ENCODE measurements around the gene SHC2.
"Not testable (repeated sequence)": the region's sequence is repeated elsewhere in the genome, so short reads cannot be mapped to it uniquely, and the experiment has no call there.

SHC2 gene

DNA sequence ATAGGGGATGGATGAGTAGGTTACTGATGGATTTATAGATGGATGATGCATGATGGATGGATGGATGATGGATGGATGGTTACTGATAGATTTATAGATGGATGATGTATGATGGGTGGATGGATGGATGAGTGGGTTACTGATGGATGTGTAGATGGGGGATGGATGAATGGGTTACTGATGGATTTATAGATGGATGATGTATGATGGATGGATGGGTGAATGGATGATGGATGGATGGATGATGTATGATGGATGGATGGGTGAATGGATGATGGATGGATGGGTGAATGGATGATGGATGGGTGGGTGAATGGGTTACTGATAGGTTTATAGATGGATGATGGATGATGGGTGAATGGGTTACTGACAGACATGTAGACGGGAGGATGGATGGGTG, 45.5 kb downstream of the SHC2 start:
- TF ChIP-seq, protein P1, sequence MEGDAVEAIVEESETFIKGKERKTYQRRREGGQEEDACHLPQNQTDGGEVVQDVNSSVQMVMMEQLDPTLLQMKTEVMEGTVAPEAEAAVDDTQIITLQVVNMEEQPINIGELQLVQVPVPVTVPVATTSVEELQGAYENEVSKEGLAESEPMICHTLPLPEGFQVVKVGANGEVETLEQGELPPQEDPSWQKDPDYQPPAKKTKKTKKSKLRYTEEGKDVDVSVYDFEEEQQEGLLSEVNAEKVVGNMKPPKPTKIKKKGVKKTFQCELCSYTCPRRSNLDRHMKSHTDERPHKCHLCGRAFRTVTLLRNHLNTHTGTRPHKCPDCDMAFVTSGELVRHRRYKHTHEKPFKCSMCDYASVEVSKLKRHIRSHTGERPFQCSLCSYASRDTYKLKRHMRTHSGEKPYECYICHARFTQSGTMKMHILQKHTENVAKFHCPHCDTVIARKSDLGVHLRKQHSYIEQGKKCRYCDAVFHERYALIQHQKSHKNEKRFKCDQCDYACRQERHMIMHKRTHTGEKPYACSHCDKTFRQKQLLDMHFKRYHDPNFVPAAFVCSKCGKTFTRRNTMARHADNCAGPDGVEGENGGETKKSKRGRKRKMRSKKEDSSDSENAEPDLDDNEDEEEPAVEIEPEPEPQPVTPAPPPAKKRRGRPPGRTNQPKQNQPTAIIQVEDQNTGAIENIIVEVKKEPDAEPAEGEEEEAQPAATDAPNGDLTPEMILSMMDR (IDR thresholded peaks at IDR 0.05; ENCODE audit: borderline replicate concordance, insufficient read depth, low read depth, low read length): no peak
- no peak overlapping the region for H3K4me3 ChIP-seq (ENCODE audit: low read depth, low read length)

DNA sequence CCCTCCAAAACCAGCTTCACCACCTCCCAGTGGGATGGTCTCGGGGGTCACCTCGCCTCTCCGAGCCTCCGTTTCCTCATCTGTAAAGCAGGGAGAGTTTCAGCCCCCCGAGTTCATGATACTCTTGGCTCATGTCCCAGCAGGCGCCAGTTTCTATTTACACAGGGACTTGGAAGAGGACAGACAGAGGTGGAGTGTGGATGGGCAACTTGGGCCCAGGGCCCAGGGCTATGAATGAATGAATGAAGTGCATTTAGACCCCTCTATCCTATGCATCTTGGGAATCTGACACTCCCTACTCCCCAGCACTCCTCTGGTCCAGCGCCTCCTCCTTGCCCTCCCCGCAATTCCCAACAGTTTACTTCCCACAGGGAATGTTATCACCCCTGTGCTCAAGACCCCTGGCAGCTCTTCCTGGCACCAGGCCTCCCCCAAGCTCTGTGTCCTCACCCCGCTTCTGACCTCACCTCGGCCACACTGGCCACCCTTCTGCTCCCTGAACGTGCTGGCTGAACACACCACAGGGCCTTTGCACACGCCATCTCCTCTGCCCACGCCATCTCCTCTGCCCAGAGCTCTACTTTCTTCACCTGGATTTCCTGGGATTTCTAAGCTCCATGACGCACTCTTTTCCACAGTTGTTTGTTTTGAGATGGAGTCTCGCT, 46.9 kb downstream of the SHC2 start:
- no peak overlapping the region for H3K4me3 ChIP-seq (ENCODE audit: low read depth, low read length)
- TF ChIP-seq, protein P1 (IDR thresholded peaks at IDR 0.05; ENCODE audit: borderline replicate concordance, insufficient read depth, low read depth, low read length): no peak

DNA sequence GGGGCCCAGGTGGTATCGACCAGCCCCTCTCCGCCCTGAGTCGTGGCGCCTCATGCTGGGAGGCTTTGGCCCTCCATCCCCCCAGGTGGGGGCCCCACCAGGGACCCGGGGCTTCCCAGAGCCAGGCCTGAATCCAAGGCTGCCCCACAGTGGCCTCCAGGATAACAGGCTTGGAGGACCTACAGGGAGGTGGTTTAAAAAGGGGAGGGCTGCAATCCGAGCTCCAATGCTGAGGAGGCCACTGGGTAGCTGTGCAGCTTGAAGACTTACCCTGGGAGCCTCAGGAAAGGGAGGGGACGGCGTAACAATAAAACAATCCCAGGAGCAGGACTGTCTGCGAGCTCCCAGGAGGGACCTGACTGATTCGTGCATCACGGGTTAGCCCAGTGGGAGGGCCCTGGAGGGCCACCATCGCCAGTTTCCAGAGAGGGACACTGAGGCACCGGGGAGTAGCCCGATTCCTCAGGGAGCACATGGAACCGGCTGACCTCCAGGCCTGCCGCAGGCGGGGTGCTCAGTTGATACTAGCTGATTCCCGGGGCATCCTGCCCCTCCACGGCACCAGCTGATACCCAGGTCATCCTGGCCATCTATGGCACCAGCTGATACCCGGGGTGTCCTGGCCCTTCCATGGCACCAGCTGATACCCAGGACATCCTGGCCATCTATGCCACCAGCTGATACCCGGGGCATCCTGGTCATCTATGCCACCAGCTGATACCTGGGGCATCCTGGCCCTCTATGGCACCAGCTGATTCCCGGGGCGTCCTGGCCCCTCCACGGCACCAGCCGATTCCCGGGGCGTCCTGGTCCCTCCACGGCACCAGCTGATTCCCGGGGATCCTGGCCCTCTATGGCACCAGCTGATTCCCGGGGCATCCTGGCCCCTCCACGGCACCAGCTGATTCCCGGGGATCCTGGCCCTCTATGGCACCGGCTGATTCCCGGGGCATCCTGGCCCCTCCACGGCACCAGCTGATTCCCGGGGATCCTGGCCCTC, 48.2 kb downstream of the SHC2 start:
- TF ChIP-seq, protein P1 (IDR thresholded peaks at IDR 0.05; ENCODE audit: borderline replicate concordance, insufficient read depth, low read depth, low read length): no peak
- H3K4me3 ChIP-seq (ENCODE audit: low read depth, low read length): no peak overlapping the region

- H3K4me3 ChIP-seq (ENCODE audit: low read depth, low read length): no peak overlapping the region
Observed at GRCh38 chr19:411723-412355, 49.0 kb downstream of the SHC2 start.

GRCh38 chr19:411121-411722, 49.6 kb downstream of the SHC2 start:
- not testable (repeated sequence) for H3K4me3 ChIP-seq (ENCODE audit: low read depth, low read length)

More at GRCh38 chr19:411723-412355, 49.0 kb downstream of the SHC2 start:
- TF ChIP-seq, protein P1 (IDR thresholded peaks at IDR 0.05; ENCODE audit: borderline replicate concordance, insufficient read depth, low read depth, low read length): no peak

GRCh38 chr19:410243-410781, 50.5 kb downstream of the SHC2 start:
- TF ChIP-seq, protein P1 (IDR thresholded peaks at IDR 0.05; ENCODE audit: borderline replicate concordance, insufficient read depth, low read depth, low read length): no peak
- no peak overlapping the region for H3K4me3 ChIP-seq (ENCODE audit: low read depth, low read length)

Data from GM12875 (cell line).